CD4-positive, alpha-beta T cell (primary cell): Measurements from ENCODE around the gene DPH5. TPM values are rescaled to one million over a fixed set of nuclear protein-coding genes. Genes with fewer than 3 reads are reported as not detected.

Experiments
- ATAC-seq: fragments of 200-7000 bp; cut with Tn5 transposase; one replicate; pipeline ENCODE4 v1.10.0; 2022; ENCODE audit warnings: mild to moderate bottlenecking; ENCODE audit not compliant: poor library complexity
- CTCF ChIA-PET: fragments of 350-600 bp; sonication (Branson Sonifier 250); formaldehyde crosslinking; loops from one replicate; lab custom pipeline; 2021; ENCODE audit warnings: antibody characterized with exemption, inconsistent platforms; lab: Charles Lee
- POLR2A ChIA-PET: fragments of 350-600 bp; sonication (Branson Sonifier 250); formaldehyde crosslinking; loops from one replicate; lab custom pipeline; 2021; ENCODE audit warnings: antibody characterized with exemption, inconsistent platforms; lab: Charles Lee
- DNase-seq, 14 experiments: peaks; one replicate each; pipeline ENCODE4 v3.0.0-alpha.2; 2013 to 2020; ENCODE audit warnings: mixed read lengths in 2 of 14
- H3K27ac ChIP-seq, 2 donors: one replicate each; pipeline versions ENCODE4 v1.5.1 to v1.7.0; 2013; ENCODE audit warnings: low read length in 2 of 2, low read depth in 1 of 2, mild to moderate bottlenecking in 1 of 2
- H3K27me3 ChIP-seq, 2 experiments: 1 replicate in 1 of 2; 2 replicates in 1 of 2; pipeline versions ENCODE4 v1.6.1 to v1.7.0; 2013; ENCODE audit warnings: low read length in 2 of 2, control low read depth in 1 of 2, mild to moderate bottlenecking in 1 of 2, moderate library complexity in 1 of 2; ENCODE audit not compliant: insufficient read depth in 2 of 2, control insufficient read depth in 1 of 2
- H3K36me3 ChIP-seq: one replicate; pipeline ENCODE4 v1.6.1; 2013; ENCODE audit warnings: low read length, control low read depth; ENCODE audit not compliant: insufficient read depth
- H3K4me1 ChIP-seq: one replicate; pipeline ENCODE4 v1.6.1; 2013; ENCODE audit warnings: low read length, control low read depth; ENCODE audit not compliant: insufficient read depth
- H3K4me3 ChIP-seq: one replicate; pipeline ENCODE4 v1.5.1; 2013; ENCODE audit warnings: mild to moderate bottlenecking, low read length, moderate library complexity
- H3K9me3 ChIP-seq, 2 experiments: 1 replicate in 1 of 2; 2 replicates in 1 of 2; pipeline versions ENCODE4 v1.6.1 to v1.7.0; 2013; ENCODE audit warnings: low read length in 2 of 2, mild to moderate bottlenecking in 2 of 2, control low read depth in 1 of 2, moderate library complexity in 1 of 2; ENCODE audit not compliant: control insufficient read depth in 1 of 2, insufficient read depth in 1 of 2
- H3K27ac Mint-ChIP-seq: one replicate; pipeline ENCODE4 v1.8.0; 2020; ENCODE audit warnings: mixed read lengths
- H3K27me3 Mint-ChIP-seq: one replicate; pipeline ENCODE4 v1.8.0; 2021; ENCODE audit warnings: mixed read lengths
- H3K36me3 Mint-ChIP-seq: one replicate; pipeline ENCODE4 v1.8.0; 2021; ENCODE audit warnings: low read depth, mixed read lengths
- H3K4me1 Mint-ChIP-seq: one replicate; pipeline ENCODE4 v1.8.0; 2021; ENCODE audit warnings: low read depth, mixed read lengths
- H3K4me3 Mint-ChIP-seq: one replicate; pipeline ENCODE4 v1.8.0; 2020; ENCODE audit warnings: mild to moderate bottlenecking, mixed read lengths
- H3K9me3 Mint-ChIP-seq: one replicate; pipeline ENCODE4 v1.8.0; 2020; ENCODE audit warnings: mixed read lengths
- intact Hi-C, 2 experiments: fragments of 100-400 bp; cut with DNase I in 1 of 2; cut with micrococcal nuclease in 1 of 2; formaldehyde crosslinking; loops; one replicate each; pipeline versions ENCODE4 v1.15.1 to v1.9.0; 2023 to 2025; cut with DNase I, micrococcal nuclease
- total RNA-seq, 174 experiments: library from RNA in 2 of 174; stranded (reverse) in 2 of 174; gene quantifications; one replicate each; pipeline ENCODE4 v1.2.3 and lab custom pipeline; 2021 to 2026
- TF ChIP-seq, protein P1 (sequence below): fragments of 200-600 bp; IDR thresholded peaks from one replicate; pipeline ENCODE4 v1.8.0; 2022; ENCODE audit warnings: antibody characterized with exemption, mild to moderate bottlenecking

The DPH5 gene
- total RNA-seq, 2 experiments from 2014 or later = 31.3 to 35.4 TPM

DNA sequence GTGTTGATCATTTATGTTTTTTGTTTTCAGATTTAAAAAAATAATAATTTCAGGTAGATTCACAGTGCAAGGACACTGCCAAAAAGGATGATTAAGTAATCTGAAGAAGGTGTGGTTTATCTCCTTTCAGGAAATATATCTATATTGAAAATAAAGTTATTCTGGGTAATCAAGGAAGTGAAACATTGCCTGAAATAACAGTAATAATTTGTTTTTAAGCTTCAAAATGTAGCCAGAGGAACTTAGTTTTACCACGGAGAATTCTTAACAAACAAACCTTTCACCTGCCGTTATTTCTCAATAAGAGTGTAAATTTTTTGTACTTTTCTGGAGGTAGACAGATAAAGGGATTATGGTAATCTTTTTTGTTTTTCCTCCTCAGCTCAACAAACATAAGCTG, 2.9 kb upstream of the DPH5 start:
- H3K27ac Mint-ChIP-seq = no peak overlapping the region
- DNase-seq (no peak), ATAC-seq (no peak)
- Histone ChIP-seq H3K9me3 (no peaks in the 10 kb centered on the region), H3K4me1 (peaks cover 19% of the 10 kb centered on the region), H3K27ac (no peak overlapping the region), H3K36me3 (no peaks in the 10 kb centered on the region), H3K27me3 (no peaks in the 10 kb centered on the region), H3K4me3 (no peak overlapping the region)
- intact Hi-C loops = loop anchor here (5.0 kb wide), 4 partner anchors 49 to 259 kb away; no protein-coding TSS in a partner anchor
- TF ChIP-seq, protein P1, sequence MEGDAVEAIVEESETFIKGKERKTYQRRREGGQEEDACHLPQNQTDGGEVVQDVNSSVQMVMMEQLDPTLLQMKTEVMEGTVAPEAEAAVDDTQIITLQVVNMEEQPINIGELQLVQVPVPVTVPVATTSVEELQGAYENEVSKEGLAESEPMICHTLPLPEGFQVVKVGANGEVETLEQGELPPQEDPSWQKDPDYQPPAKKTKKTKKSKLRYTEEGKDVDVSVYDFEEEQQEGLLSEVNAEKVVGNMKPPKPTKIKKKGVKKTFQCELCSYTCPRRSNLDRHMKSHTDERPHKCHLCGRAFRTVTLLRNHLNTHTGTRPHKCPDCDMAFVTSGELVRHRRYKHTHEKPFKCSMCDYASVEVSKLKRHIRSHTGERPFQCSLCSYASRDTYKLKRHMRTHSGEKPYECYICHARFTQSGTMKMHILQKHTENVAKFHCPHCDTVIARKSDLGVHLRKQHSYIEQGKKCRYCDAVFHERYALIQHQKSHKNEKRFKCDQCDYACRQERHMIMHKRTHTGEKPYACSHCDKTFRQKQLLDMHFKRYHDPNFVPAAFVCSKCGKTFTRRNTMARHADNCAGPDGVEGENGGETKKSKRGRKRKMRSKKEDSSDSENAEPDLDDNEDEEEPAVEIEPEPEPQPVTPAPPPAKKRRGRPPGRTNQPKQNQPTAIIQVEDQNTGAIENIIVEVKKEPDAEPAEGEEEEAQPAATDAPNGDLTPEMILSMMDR = no peak
- H3K4me3 Mint-ChIP-seq = peak overlapping the region; percentile 12
- H3K4me1 Mint-ChIP-seq = peaks cover 83% of the 10 kb centered on the region
- peaks cover 66% of the 10 kb centered on the region for H3K36me3 Mint-ChIP-seq
- H3K9me3 Mint-ChIP-seq = no peaks in the 10 kb centered on the region
- ChIA-PET CTCF (interaction anchor here (1.4 kb wide), 1 partner anchor 260 kb away, joined by 3 read pairs; no protein-coding TSS in a partner anchor), POLR2A (interaction anchor here (1.1 to 1.3 kb wide), 2 partner anchors 9 to 101 kb away, joined by 3 read pairs; no protein-coding TSS in a partner anchor)
- no peaks in the 10 kb centered on the region for H3K27me3 Mint-ChIP-seq

DNA sequence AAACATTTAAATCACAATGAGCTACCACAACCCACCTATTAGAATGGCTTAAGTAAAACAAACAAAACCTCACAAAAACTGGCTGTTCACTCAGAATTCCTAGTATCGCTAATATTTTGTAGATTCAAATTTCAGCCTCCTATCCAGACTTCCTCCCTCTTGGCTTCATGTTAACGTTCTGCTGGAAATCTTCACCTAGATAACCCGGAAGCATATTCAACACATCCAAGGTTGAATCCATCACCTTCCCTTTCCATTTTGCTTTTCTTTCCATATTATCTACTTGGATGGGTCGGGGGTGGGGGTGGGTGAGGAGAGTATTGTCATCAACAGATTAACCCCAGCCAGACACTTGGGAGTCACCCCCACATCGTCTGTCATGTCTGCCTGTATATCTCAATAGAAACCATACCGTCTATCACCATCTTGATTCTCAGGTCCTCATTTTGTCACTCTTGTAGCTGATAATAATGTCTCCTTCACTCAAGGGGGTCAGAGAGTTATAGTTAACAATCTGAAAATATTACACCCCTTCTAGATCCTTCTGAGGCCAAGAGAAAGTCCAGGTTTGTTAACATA, 1.7 kb upstream of the DPH5 start:
- Histone ChIP-seq H3K9me3 (no peaks in the 10 kb centered on the region), H3K27me3 (no peaks in the 10 kb centered on the region), H3K4me1 (peaks cover 19% of the 10 kb centered on the region), H3K36me3 (peaks cover 6% of the 10 kb centered on the region), H3K4me3 (no peak overlapping the region), H3K27ac (no peak overlapping the region)
- TF ChIP-seq, protein P1 = no peak
- Mint-ChIP-seq H3K27me3 (no peaks in the 10 kb centered on the region), H3K9me3 (no peaks in the 10 kb centered on the region), H3K4me1 (peaks cover 90% of the 10 kb centered on the region), H3K4me3 (peak overlapping the region; percentile 50), H3K36me3 (peaks cover 68% of the 10 kb centered on the region), H3K27ac (peak overlapping the region; percentile 18)
- CTCF ChIA-PET = interaction anchor here (1.4 to 1.7 kb wide), 2 partner anchors 261 kb away, joined by 3 to 4 read pairs; no protein-coding TSS in a partner anchor
- DNase-seq (no peak), ATAC-seq (no peak)
- intact Hi-C loops = loop anchor here (2.0 to 5.0 kb wide), 7 partner anchors 50 to 260 kb away; partner anchors contain the start of gene S1PR1 (in 1 of the 2)
- POLR2A ChIA-PET = interaction anchor here (0.8 to 2.5 kb wide), 3 partner anchors 14 to 209 kb away, joined by 3 to 8 read pairs (median 3); no protein-coding TSS in a partner anchor

DNA sequence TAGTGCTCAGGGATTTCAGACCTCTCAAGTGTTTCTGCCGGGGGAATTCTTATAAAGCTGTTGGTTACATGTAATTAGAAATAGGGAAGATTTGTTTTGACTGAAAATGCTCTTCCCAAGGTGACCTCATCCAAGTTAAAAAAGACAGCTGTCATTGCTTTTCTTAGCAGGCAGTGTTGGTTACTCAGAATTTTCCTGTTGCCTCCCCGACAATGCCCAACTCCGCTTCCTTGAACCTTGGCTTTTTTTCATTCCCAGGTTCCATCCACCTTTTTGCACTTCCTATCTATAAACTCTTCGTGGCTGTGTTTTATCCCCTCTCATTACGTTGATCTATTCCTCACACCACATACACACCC, 825 bp upstream of the DPH5 start:
- H3K4me1 Mint-ChIP-seq = peaks cover 91% of the 10 kb centered on the region
- CTCF ChIA-PET = interaction anchor here (1.7 to 3.9 kb wide), 2 partner anchors 212 to 262 kb away, joined by 4 to 11 read pairs; no protein-coding TSS in a partner anchor
- no peak for ATAC-seq

More for the DNA sequence above, 825 bp upstream of the DPH5 start:
- POLR2A ChIA-PET = interaction anchor here (0.6 to 2.5 kb wide), 6 partner anchors 13 to 212 kb away, joined by 3 to 8 read pairs (median 3); no protein-coding TSS in a partner anchor
- H3K9me3 ChIP-seq = no peaks in the 10 kb centered on the region
- H3K4me1 ChIP-seq = peaks cover 19% of the 10 kb centered on the region
- H3K36me3 ChIP-seq = peaks cover 13% of the 10 kb centered on the region
- H3K4me3 ChIP-seq = peak overlapping the region; percentile 77
- no peaks in the 10 kb centered on the region for H3K27me3 ChIP-seq
- Mint-ChIP-seq H3K27me3 (no peaks in the 10 kb centered on the region), H3K9me3 (no peaks in the 10 kb centered on the region), H3K36me3 (peaks cover 70% of the 10 kb centered on the region), H3K4me3 (peak overlapping the region; percentile 97), H3K27ac (peak overlapping the region; percentile 98)
- TF ChIP-seq, protein P1 = no peak
- DNase-seq = no peak
- no peak overlapping the region for H3K27ac ChIP-seq
- intact Hi-C loops = loop anchor here (2.0 to 5.0 kb wide), 7 partner anchors 51 to 261 kb away; partner anchors contain the start of gene S1PR1 (in 1 of the 2)
